ENCODE data around the gene ZNF500.

- TF ChIP-seq CTCF (IDR thresholded peaks at IDR 0.05) (no peak), NPAS2 (CRISPR knock-in tag; IDR thresholded peaks at IDR 0.05; ENCODE audit: borderline replicate concordance) (no peak), ZC3H11A (IDR thresholded peaks at IDR 0.05) (no peak), REST (IDR thresholded peaks at IDR 0.05) (no peak), USF2 (IDR thresholded peaks at IDR 0.05) (no peak), POLR2A (IDR thresholded peaks at IDR 0.05; ENCODE audit: low read length) (no peak), EP300 (IDR thresholded peaks at IDR 0.05) (no peak), MAFK (IDR thresholded peaks at IDR 0.05; ENCODE audit: partially characterized antibody) (no peak), GATA3 (IDR thresholded peaks at IDR 0.05; ENCODE audit: borderline replicate concordance) (no peak)
These were observed 44.8 kb upstream of the ZNF500 start for GRCh38 chr16:4811773-4812172.

All from A549 (cell line).